Peyer's patch (tissue), 4 donors: ENCODE data around the gene DENND4C. TPM values are rescaled to one million over a fixed set of nuclear protein-coding genes. Genes with fewer than 3 reads are reported as not detected.

ENCODE experiments used
- DNase-seq, 3 donors: peaks; one replicate each; pipeline ENCODE4 v3.0.0-alpha.2; 2017 to 2019
- H3K27ac ChIP-seq, 4 donors: fragments of 200-600 bp; sonication (generic); one replicate each; pipeline ENCODE4 v1.5.1; 2016 to 2019
- H3K27me3 ChIP-seq, 2 donors: fragments of 200-600 bp; sonication (generic); one replicate each; pipeline ENCODE4 v1.5.1; 2019
- H3K36me3 ChIP-seq, 3 donors: fragments of 200-600 bp; sonication (generic); one replicate each; pipeline ENCODE4 v1.5.1; 2016 to 2019
- H3K4me1 ChIP-seq, 4 donors: fragments of 200-600 bp; sonication (generic); one replicate each; pipeline ENCODE4 v1.5.1; 2016 to 2019
- H3K4me3 ChIP-seq, 4 donors: fragments of 200-600 bp; sonication (generic); 1 replicate in 3 of 4; 2 replicates in 1 of 4; pipeline ENCODE4 v1.5.1; 2016 to 2019; ENCODE audit warnings: mild to moderate bottlenecking in 1 of 4
- H3K9me3 ChIP-seq, 4 donors: fragments of 200-600 bp; sonication (generic); one replicate each; pipeline ENCODE4 v1.5.1; 2016 to 2019; ENCODE audit warnings: mild to moderate bottlenecking in 1 of 4
- CTCF ChIP-seq, 6 experiments: fragments of 450-650 bp in 4 of 6; fragments of 200-600 bp in 2 of 6; sonication (generic) in 1 of 6; IDR thresholded peaks; one replicate each; pipeline ENCODE4 v1.5.1; 2017 to 2019; ENCODE audit warnings: antibody characterized with exemption in 6 of 6, mild to moderate bottlenecking in 3 of 6, moderate library complexity in 1 of 6
- POLR2A ChIP-seq, 2 donors: fragments of 450-650 bp; IDR thresholded peaks; one replicate each; pipeline ENCODE4 v1.5.1; 2017; ENCODE audit warnings: antibody characterized with exemption in 2 of 2, mild to moderate bottlenecking in 2 of 2, moderate library complexity in 2 of 2
- total RNA-seq, 4 donors: library from RNA; depleted of rRNA; stranded (reverse); fragments of >200 nt; gene quantifications; one replicate each; pipeline ENCODE4 v1.1.0, GENCODE V29; 2016

DENND4C gene
- total RNA-seq, 4 donors from 2014 or later: 89.1 to 188 (median 154) TPM

- H3K4me1 ChIP-seq: peaks cover 0 to 20% (median 2%) of the 10 kb centered on the region in 4 donors
- H3K4me3 ChIP-seq: no peak overlapping the region
- H3K27ac ChIP-seq: no peak overlapping the region
- H3K27me3 ChIP-seq: no peaks in the 10 kb centered on the region
- DNase-seq: no peak
- no peak for TF ChIP-seq POLR2A (IDR thresholded peaks at IDR 0.05)
- TF ChIP-seq CTCF (IDR thresholded peaks at IDR 0.05): no peak
- peaks cover 0 to 26% (median 0%) of the 10 kb centered on the region in 3 donors for H3K36me3 ChIP-seq
- H3K9me3 ChIP-seq: no peaks in the 10 kb centered on the region
Observed at GRCh38 chr9:19284729-19285128, 54.2 kb downstream of the DENND4C start.

GRCh38 chr9:19286634-19287188 lies 56.2 kb downstream of the DENND4C start:
- Histone ChIP-seq H3K4me1 (peaks cover 0 to 20% (median 2%) of the 10 kb centered on the region in 4 donors), H3K27ac (no peak overlapping the region), H3K27me3 (no peaks in the 10 kb centered on the region), H3K4me3 (no peak overlapping the region), H3K36me3 (peaks cover 0 to 44% (median 0%) of the 10 kb centered on the region in 3 donors), H3K9me3 (no peaks in the 10 kb centered on the region)
- TF ChIP-seq CTCF (IDR thresholded peaks at IDR 0.05): no peak
- no peak for TF ChIP-seq POLR2A (IDR thresholded peaks at IDR 0.05)
- DNase-seq: peak in 1 of 3 donors; percentile 75

GRCh38 chr9:19288081-19288480 lies 57.6 kb downstream of the DENND4C start:
- no peaks in the 10 kb centered on the region for H3K9me3 ChIP-seq
- H3K4me3 ChIP-seq: no peak overlapping the region
- TF ChIP-seq CTCF (IDR thresholded peaks at IDR 0.05) (no peak), POLR2A (IDR thresholded peaks at IDR 0.05) (no peak)
- no peak for DNase-seq
- no peaks in the 10 kb centered on the region for H3K27me3 ChIP-seq
- peaks cover 0 to 57% (median 2%) of the 10 kb centered on the region in 3 donors for H3K36me3 ChIP-seq
- H3K27ac ChIP-seq: no peak overlapping the region
- H3K4me1 ChIP-seq: peaks cover 0 to 20% (median 2%) of the 10 kb centered on the region in 4 donors

- no peak overlapping the region for H3K4me3 ChIP-seq
- no peaks in the 10 kb centered on the region for H3K9me3 ChIP-seq
- TF ChIP-seq CTCF (IDR thresholded peaks at IDR 0.05): no peak
- TF ChIP-seq POLR2A (IDR thresholded peaks at IDR 0.05): no peak
- H3K4me1 ChIP-seq: peaks cover 0 to 18% (median 0%) of the 10 kb centered on the region in 4 donors
- peaks cover 0 to 68% (median 3%) of the 10 kb centered on the region in 3 donors for H3K36me3 ChIP-seq
- no peak for DNase-seq
- H3K27ac ChIP-seq: no peak overlapping the region
- H3K27me3 ChIP-seq: no peaks in the 10 kb centered on the region
Observed at GRCh38 chr9:19290103-19290502, 59.6 kb downstream of the DENND4C start.

- H3K4me1 ChIP-seq: no peaks in the 10 kb centered on the region
- H3K36me3 ChIP-seq: peaks cover 0 to 83% (median 3%) of the 10 kb centered on the region in 3 donors
- no peak for DNase-seq
- H3K27me3 ChIP-seq: no peaks in the 10 kb centered on the region
- H3K4me3 ChIP-seq: no peak overlapping the region
- H3K9me3 ChIP-seq: no peaks in the 10 kb centered on the region
- no peak for TF ChIP-seq POLR2A (IDR thresholded peaks at IDR 0.05)
- TF ChIP-seq CTCF (IDR thresholded peaks at IDR 0.05): no peak
- no peak overlapping the region for H3K27ac ChIP-seq
Observed at GRCh38 chr9:19294219-19294618, 63.7 kb downstream of the DENND4C start.
